Measurements from ENCODE around the gene SLC25A38. TPM values are rescaled to one million over a fixed set of nuclear protein-coding genes. Genes with fewer than 3 reads are reported as not detected.
A peak's percentile ranks its signal among the peaks of the same experiment; 100 is the strongest.

The SLC25A38 gene
- polyA plus RNA-seq, 1 donor from 2014 or later: 32.5 TPM

- Histone ChIP-seq H3F3A (ENCODE audit: insufficient read depth, low read length, poor library complexity, severe bottlenecking) (no peaks in the 10 kb centered on the region), H3K4me3 (ENCODE audit: low read length) (no peak overlapping the region), H3K36me3 (ENCODE audit: insufficient read depth, low read length) (no peaks in the 10 kb centered on the region), H3K9ac (ENCODE audit: low read length) (no peak overlapping the region), H3K27me3 (ENCODE audit: insufficient read depth, low read depth, low read length) (no peaks in the 10 kb centered on the region), H4K20me1 (ENCODE audit: insufficient read depth) (no peaks in the 10 kb centered on the region), H3K4me2 (ENCODE audit: low read length) (no peak overlapping the region), H3K79me2 (replicated peaks; ENCODE audit: insufficient read depth, low read length) (peaks cover 1% of the 10 kb centered on the region), H3K9me3 (ENCODE audit: low read length) (no peaks in the 10 kb centered on the region), H3K9me2 (ENCODE audit: insufficient read depth, low read length) (no peaks in the 10 kb centered on the region), H2AFZ (ENCODE audit: low read depth, low read length) (no peak overlapping the region), H3K27ac (ENCODE audit: low read length) (no peak overlapping the region)
- TF ChIP-seq SMC3 (conservative IDR thresholded peaks at IDR 0.05; ENCODE audit: poor library complexity) (no peak), TAF1 (IDR thresholded peaks at IDR 0.05; ENCODE audit: low read depth) (no peak), MXI1 (conservative IDR thresholded peaks at IDR 0.05; ENCODE audit: poor library complexity, severe bottlenecking) (no peak), REST (IDR thresholded peaks at IDR 0.05; ENCODE audit: borderline replicate concordance) (no peak)
These were observed 18.8 kb downstream of the SLC25A38 start for GRCh38 chr3:39401983-39402382.

- TF ChIP-seq SMC3 (conservative IDR thresholded peaks at IDR 0.05; ENCODE audit: poor library complexity) (no peak), POLR2AphosphoS5 (IDR thresholded peaks at IDR 0.05) (no peak), CTCF (IDR thresholded peaks at IDR 0.05; ENCODE audit: poor library complexity, severe bottlenecking) (no peak), REST (IDR thresholded peaks at IDR 0.05; ENCODE audit: borderline replicate concordance) (no peak), RAD21 (conservative IDR thresholded peaks at IDR 0.05) (no peak), MXI1 (conservative IDR thresholded peaks at IDR 0.05; ENCODE audit: poor library complexity, severe bottlenecking) (no peak), EZH2 (IDR thresholded peaks at IDR 0.05; ENCODE audit: borderline replicate concordance, insufficient read depth, low read length, poor library complexity, severe bottlenecking) (no peak), EP300 (conservative IDR thresholded peaks at IDR 0.05; ENCODE audit: poor library complexity, severe bottlenecking) (no peak), TAF1 (IDR thresholded peaks at IDR 0.05; ENCODE audit: low read depth) (no peak)
- no peaks in the 10 kb centered on the region for H3K27me3 ChIP-seq (ENCODE audit: insufficient read depth, low read depth, low read length)
- H3K9me2 ChIP-seq (ENCODE audit: insufficient read depth, low read length): no peaks in the 10 kb centered on the region
- no peaks in the 10 kb centered on the region for H3F3A ChIP-seq (ENCODE audit: insufficient read depth, low read length, poor library complexity, severe bottlenecking)
- peak overlapping the region; percentile 87 for H3K4me3 ChIP-seq (ENCODE audit: low read length)
- no peak overlapping the region for H2AFZ ChIP-seq (ENCODE audit: low read depth, low read length)
- peaks cover 23% of the 10 kb centered on the region for H3K79me2 ChIP-seq (replicated peaks; ENCODE audit: insufficient read depth, low read length)
- no peak overlapping the region for H3K4me2 ChIP-seq (ENCODE audit: low read length)
- no peaks in the 10 kb centered on the region for H4K20me1 ChIP-seq (ENCODE audit: insufficient read depth)
- H3K9ac ChIP-seq (ENCODE audit: low read length): no peak overlapping the region
- no peaks in the 10 kb centered on the region for H3K9me3 ChIP-seq (ENCODE audit: low read length)
- H3K27ac ChIP-seq (ENCODE audit: low read length): no peak overlapping the region
- H3K36me3 ChIP-seq (ENCODE audit: insufficient read depth, low read length): no peaks in the 10 kb centered on the region
These were observed 21.9 kb downstream of the SLC25A38 start for GRCh38 chr3:39404943-39405686.

All from neural cell (in vitro differentiated cells).